ENCODE measurements around the gene GOPC. TPM values are rescaled to one million over a fixed set of nuclear protein-coding genes. Genes with fewer than 3 reads are reported as not detected.

The GOPC gene
- total RNA-seq, 1 experiment from 2014 or later: 14.1 TPM

GRCh38 chr6:117542493-117542892, 59.8 kb downstream of the GOPC start:
- no peak overlapping the region for H3K27ac ChIP-seq
- no peak for DNase-seq
- no TSS peak for BruUV-seq (replicated peaks)
- ChIA-PET CTCF (no interaction called here), POLR2A (ENCODE audit: unreplicated experiment) (no interaction called here)
- no peak overlapping the region for H3K4me3 ChIP-seq
- no peak for TF ChIP-seq EZH2 (IDR thresholded peaks at IDR 0.05; ENCODE audit: low read depth)
- no peak for TF ChIP-seq CTCF (conservative IDR thresholded peaks at IDR 0.05)
- H3K36me3 ChIP-seq (ENCODE audit: low read depth): peaks cover 39% of the 10 kb centered on the region
- H4K20me1 ChIP-seq (ENCODE audit: insufficient read depth): no peaks in the 10 kb centered on the region
- intact Hi-C loops (cut with micrococcal nuclease; ENCODE audit: unreplicated experiment): no loop called here
- H3K79me2 ChIP-seq (ENCODE audit: low read depth): no peaks in the 10 kb centered on the region
- H3K9me2 ChIP-seq (ENCODE audit: insufficient read depth): no peaks in the 10 kb centered on the region; the same call in 1 of the 2 replicates
- no peak overlapping the region for H2AFZ ChIP-seq
- peaks cover 36% of the 10 kb centered on the region for H3F3A ChIP-seq (ENCODE audit: insufficient read depth, low read depth)
- no peaks in the 10 kb centered on the region for H3K27me3 ChIP-seq (ENCODE audit: insufficient read depth, low read depth)
- H3K4me1 ChIP-seq (replicated peaks; ENCODE audit: insufficient read depth): peaks cover 54% of the 10 kb centered on the region
- no peak overlapping the region for H3K4me2 ChIP-seq
- H3K9me3 ChIP-seq (ENCODE audit: insufficient read depth, low read depth): peaks cover 9% of the 10 kb centered on the region; the same call in 1 of the 2 replicates

DNA sequence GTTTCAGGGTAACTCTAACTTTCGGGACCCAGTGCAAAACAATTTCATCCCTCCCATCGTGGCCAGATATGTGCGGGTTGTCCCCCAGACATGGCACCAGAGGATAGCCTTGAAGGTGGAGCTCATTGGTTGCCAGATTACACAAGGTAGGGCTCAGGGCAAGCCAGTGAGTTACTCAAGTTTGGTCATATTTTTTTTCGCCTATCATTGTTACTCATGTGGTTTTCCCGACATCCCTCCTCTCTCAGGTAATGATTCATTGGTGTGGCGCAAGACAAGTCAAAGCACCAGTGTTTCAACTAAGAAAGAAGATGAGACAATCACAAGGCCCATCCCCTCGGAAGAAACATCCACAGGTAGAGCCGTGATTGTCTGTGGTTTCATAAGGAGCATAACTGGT, 61.6 kb downstream of the GOPC start:
- Histone ChIP-seq H3K9me3 (ENCODE audit: insufficient read depth, low read depth) (peaks cover 9% of the 10 kb centered on the region; the same call in 1 of the 2 replicates), H3K9me2 (ENCODE audit: insufficient read depth) (peaks cover 2% of the 10 kb centered on the region; the same call in 1 of the 2 replicates), H3F3A (ENCODE audit: insufficient read depth, low read depth) (peaks cover 34% of the 10 kb centered on the region), H3K36me3 (ENCODE audit: low read depth) (peaks cover 32% of the 10 kb centered on the region), H3K4me1 (replicated peaks; ENCODE audit: insufficient read depth) (peaks cover 52% of the 10 kb centered on the region), H3K79me2 (ENCODE audit: low read depth) (no peaks in the 10 kb centered on the region), H2AFZ (no peak overlapping the region), H3K27ac (peak overlapping the region; percentile 18; the same call in 1 of the 2 replicates), H3K4me2 (no peak overlapping the region), H3K27me3 (ENCODE audit: insufficient read depth, low read depth) (no peaks in the 10 kb centered on the region), H3K4me3 (no peak overlapping the region), H4K20me1 (ENCODE audit: insufficient read depth) (no peaks in the 10 kb centered on the region)
- POLR2A ChIA-PET (ENCODE audit: unreplicated experiment): no interaction called here
- no TSS peak for BruUV-seq (replicated peaks)
- no peak for TF ChIP-seq EZH2 (IDR thresholded peaks at IDR 0.05; ENCODE audit: low read depth)
- TF ChIP-seq CTCF (conservative IDR thresholded peaks at IDR 0.05): no peak
- CTCF ChIA-PET: no interaction called here
- intact Hi-C loops (cut with micrococcal nuclease; ENCODE audit: unreplicated experiment): no loop called here
- peak in 1 of 2 experiments; percentile 72 for DNase-seq

DNA sequence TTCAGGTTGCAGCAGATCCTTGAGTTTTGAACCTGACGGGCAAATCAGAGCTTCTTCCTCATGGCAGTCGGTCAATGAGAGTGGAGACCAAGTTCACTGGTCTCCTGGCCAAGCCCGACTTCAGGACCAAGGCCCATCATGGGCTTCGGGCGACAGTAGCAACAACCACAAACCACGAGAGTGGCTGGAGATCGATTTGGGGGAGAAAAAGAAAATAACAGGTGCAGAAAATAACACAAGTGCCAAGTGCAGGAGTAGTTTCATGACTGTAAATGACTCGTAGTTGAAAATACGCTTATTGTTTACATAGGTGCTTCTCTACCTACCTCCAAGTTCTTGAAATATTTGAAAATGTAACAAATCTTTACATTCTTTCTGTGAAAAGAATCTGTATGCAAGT, 63.7 kb downstream of the GOPC start:
- no peak overlapping the region for H2AFZ ChIP-seq
- H3F3A ChIP-seq (ENCODE audit: insufficient read depth, low read depth): peaks cover 16% of the 10 kb centered on the region
- H3K4me2 ChIP-seq: no peak overlapping the region
- intact Hi-C loops (cut with micrococcal nuclease; ENCODE audit: unreplicated experiment): no loop called here
- H4K20me1 ChIP-seq (ENCODE audit: insufficient read depth): no peaks in the 10 kb centered on the region
- H3K27me3 ChIP-seq (ENCODE audit: insufficient read depth, low read depth): no peaks in the 10 kb centered on the region
- ChIA-PET POLR2A (ENCODE audit: unreplicated experiment) (no interaction called here), CTCF (no interaction called here)
- peaks cover 34% of the 10 kb centered on the region for H3K4me1 ChIP-seq (replicated peaks; ENCODE audit: insufficient read depth)
- H3K9me2 ChIP-seq (ENCODE audit: insufficient read depth): peaks cover 3% of the 10 kb centered on the region; the same call in 1 of the 2 replicates
- H3K36me3 ChIP-seq (ENCODE audit: low read depth): peaks cover 35% of the 10 kb centered on the region
- no peak overlapping the region for H3K27ac ChIP-seq
- TF ChIP-seq EZH2 (IDR thresholded peaks at IDR 0.05; ENCODE audit: low read depth) (no peak), CTCF (conservative IDR thresholded peaks at IDR 0.05) (no peak)
- no peak for DNase-seq
- H3K4me3 ChIP-seq: no peak overlapping the region; the same call in 1 of the 2 replicates
- no peaks in the 10 kb centered on the region for H3K79me2 ChIP-seq (ENCODE audit: low read depth)
- peaks cover 9% of the 10 kb centered on the region; the same call in 1 of the 2 replicates for H3K9me3 ChIP-seq (ENCODE audit: insufficient read depth, low read depth)
- no TSS peak for BruUV-seq (replicated peaks)

All from PC-9 (cell line).